Activated naive CD8-positive, alpha-beta T cell (primary cell): Measurements from ENCODE around the gene AOPEP.

ENCODE experiments used
- H3K27ac Mint-ChIP-seq: one replicate; pipeline ENCODE4 v1.8.0; 2021; ENCODE audit warnings: mixed read lengths
- H3K27me3 Mint-ChIP-seq: one replicate; pipeline ENCODE4 v1.8.0; 2021; ENCODE audit warnings: mixed read lengths
- H3K36me3 Mint-ChIP-seq: one replicate; pipeline ENCODE4 v1.8.0; 2021; ENCODE audit warnings: mixed read lengths
- H3K4me1 Mint-ChIP-seq: one replicate; pipeline ENCODE4 v1.8.0; 2021; ENCODE audit warnings: low read depth, mixed read lengths
- H3K4me3 Mint-ChIP-seq: one replicate; pipeline ENCODE4 v1.8.0; 2021; ENCODE audit warnings: mild to moderate bottlenecking, mixed read lengths
- H3K9me3 Mint-ChIP-seq: one replicate; pipeline ENCODE4 v1.8.0; 2021; ENCODE audit warnings: low read depth, mixed read lengths

AOPEP gene

DNA sequence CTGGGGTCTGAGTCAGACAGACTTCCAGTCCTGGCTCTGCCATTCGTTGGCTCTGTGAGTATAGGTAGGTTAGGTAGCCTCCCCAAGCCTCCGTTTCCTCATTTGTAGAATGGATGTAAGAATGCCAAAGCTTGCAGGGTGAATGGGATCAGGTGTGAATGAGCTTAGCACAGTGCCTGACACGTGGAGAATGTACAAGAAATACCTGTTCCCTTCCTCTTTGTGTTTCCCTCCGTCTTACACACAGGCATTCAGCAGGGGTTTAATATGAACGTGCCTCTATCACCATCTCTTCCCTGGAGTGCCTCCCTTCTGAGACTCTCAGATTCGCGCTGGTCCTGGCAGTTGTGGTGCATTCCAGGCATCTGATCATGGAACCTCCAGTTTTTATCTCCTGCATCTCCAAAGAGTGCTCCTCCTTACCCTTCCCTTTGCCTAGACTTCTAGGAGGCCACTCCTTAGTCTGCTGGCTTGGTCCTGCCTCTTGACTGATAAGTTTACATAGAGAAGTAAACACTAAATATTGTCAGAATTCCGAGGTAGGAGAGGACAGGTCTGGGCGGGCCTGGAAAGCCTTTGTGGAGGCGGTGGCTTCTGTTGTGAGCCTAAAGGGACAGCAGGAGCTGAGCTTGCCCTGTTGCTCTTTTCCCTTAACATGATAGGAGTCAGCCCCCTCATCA, 199.4 kb downstream of the AOPEP start:
- Mint-ChIP-seq H3K36me3 (peaks cover 5% of the 10 kb centered on the region), H3K27ac (no peak overlapping the region), H3K4me3 (no peak overlapping the region), H3K27me3 (no peaks in the 10 kb centered on the region), H3K4me1 (no peaks in the 10 kb centered on the region), H3K9me3 (no peaks in the 10 kb centered on the region)

DNA sequence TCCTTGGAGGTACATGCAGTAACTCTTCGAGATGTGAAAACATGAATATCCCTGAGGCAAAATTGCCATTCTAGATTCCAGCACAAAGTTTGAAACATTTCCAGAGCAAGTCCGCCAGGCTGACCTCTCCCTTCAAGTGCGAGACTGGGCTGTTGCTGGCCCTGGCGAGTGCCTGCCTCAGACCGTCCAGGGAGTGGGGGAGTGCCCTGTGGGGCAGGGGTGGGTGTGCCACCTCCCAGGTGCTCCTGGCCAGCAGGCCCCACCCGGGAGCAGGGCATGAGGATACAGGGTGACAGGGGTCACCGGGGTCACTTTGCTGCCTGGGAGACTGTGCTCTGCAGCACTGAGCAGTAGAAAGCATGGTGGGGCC, 199.9 kb downstream of the AOPEP start:
- Mint-ChIP-seq H3K4me1 (no peaks in the 10 kb centered on the region), H3K27me3 (no peaks in the 10 kb centered on the region), H3K27ac (no peak overlapping the region), H3K36me3 (peaks cover 3% of the 10 kb centered on the region), H3K9me3 (no peaks in the 10 kb centered on the region), H3K4me3 (no peak overlapping the region)

DNA sequence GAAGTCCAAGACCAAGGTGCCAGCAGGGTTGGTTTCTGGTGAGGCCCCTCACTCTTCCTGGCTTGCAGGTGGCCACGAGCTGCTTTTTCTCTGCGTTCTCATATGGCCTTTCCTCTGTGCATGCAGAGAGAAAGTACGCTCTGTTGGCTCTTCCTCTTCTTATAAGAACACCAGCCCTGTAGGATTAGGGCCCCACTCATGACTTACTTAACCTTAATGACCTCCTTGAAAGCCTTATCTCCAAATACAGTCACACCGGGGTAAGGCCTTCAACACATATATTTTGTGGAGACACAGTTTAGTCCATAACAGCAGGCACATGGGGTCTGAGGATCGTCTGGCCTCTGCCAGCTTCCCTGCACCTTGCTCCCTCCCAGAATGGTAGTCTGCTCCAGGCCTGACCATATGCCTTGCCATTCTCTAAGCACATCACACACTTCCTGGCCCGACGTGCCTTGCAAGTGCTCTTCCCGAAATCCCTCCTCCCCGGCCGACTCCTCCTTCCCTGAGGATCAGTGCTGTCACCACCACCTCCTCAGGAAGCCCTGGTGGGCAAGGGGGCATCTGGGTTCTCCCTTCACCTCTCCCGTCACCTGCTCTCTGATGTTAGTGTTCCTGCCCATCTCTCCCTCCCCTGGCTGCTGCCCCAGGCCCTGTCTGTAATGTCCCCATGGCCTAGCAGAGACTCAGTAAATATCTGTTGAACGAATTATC, 200.7 kb downstream of the AOPEP start:
- H3K27ac Mint-ChIP-seq, result no peak overlapping the region
- H3K4me3 Mint-ChIP-seq, result no peak overlapping the region
- no peaks in the 10 kb centered on the region for H3K27me3 Mint-ChIP-seq

DNA sequence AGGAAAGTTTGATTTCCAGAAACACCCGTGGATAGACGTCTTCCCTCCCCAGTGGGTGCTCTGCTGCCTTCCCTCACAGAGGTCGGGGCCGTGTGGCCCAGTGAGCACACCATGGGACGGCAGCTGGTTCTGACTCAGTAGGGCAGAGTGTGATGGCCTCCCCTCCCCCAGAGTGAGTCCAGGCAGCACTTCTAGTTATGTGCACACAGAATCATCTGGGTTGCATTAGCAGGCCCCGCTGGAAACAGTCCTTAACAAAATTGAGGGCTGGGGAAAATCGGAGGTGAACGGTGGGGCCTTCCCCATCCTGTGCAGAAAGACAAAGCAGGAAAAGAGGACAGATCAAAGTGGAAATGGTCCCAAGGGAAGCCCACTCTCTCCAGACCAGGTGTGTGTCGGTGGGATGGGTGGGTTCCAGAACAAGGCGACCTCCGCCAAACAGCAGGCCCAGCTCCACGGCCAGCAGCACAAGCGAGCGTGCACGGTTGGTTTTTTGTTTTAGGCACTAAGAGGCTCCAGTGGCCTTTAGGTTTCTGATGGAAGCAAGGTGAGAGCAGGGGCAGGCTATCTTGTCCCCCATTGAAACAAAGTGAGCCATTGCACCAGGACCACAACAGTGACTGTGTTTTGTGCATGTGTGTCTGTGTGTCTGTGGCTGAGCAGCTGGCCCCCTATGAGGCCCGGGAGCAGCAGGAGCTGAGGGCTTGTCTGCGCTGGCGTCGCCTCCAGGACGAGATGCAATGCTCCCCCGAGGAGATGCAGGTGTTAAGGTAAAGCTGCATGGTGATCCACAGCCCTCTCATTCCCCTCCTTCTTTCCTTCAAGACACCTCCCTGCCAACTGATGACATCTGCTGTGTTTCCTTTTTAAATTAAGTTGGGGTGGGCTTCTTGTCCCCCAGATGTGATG, 201.5 kb downstream of the AOPEP start:
- H3K36me3 Mint-ChIP-seq, result no peaks in the 10 kb centered on the region
- no peaks in the 10 kb centered on the region for H3K27me3 Mint-ChIP-seq
- H3K27ac Mint-ChIP-seq, result no peak overlapping the region
- H3K4me1 Mint-ChIP-seq, result no peaks in the 10 kb centered on the region
- no peak overlapping the region for H3K4me3 Mint-ChIP-seq
- H3K9me3 Mint-ChIP-seq, result no peaks in the 10 kb centered on the region

More for the DNA sequence above, 200.7 kb downstream of the AOPEP start:
- Mint-ChIP-seq H3K4me1 (no peaks in the 10 kb centered on the region), H3K9me3 (no peaks in the 10 kb centered on the region), H3K36me3 (peaks cover 3% of the 10 kb centered on the region)

DNA sequence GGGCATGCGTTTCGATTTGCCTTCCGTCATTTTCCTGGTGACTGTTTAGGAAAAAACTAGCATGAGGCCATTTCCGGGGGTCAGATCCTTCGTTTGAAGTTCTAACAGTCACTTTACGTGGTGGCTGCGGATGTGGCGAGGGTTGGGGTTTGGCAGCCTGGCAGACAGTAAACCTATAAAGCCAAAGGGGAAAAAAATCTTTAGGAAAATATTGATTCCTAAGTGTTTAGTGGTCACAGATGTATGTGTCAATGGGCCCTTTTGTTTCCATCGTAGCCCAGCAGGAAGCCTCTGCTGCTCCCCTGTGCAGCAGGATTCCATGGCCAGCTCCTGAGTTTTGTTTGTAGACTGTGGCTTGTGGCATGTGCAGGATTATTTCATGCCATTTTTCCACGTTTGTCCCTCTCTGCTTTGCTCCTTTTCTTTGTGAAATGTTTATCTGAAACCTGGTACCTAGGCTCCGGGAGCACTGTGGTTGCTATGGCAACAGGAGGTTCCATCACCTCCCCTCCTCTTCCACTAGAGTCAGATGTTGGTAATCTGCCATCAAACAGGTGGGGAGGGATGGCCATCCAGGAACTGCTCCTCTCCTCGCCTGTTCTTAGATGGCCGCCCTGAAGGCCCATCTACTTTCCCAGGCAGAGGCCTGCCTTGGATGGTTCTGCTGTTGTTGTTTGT, 202.3 kb downstream of the AOPEP start:
- H3K27ac Mint-ChIP-seq, result no peak overlapping the region
- no peak overlapping the region for H3K4me3 Mint-ChIP-seq
- no peaks in the 10 kb centered on the region for H3K36me3 Mint-ChIP-seq
- H3K4me1 Mint-ChIP-seq, result no peaks in the 10 kb centered on the region
- H3K27me3 Mint-ChIP-seq, result no peaks in the 10 kb centered on the region
- no peaks in the 10 kb centered on the region for H3K9me3 Mint-ChIP-seq

- H3K27me3 Mint-ChIP-seq, result no peaks in the 10 kb centered on the region
- H3K4me3 Mint-ChIP-seq, result no peak overlapping the region
- H3K27ac Mint-ChIP-seq, result no peak overlapping the region
- H3K9me3 Mint-ChIP-seq, result no peaks in the 10 kb centered on the region
- H3K36me3 Mint-ChIP-seq, result no peaks in the 10 kb centered on the region
- no peaks in the 10 kb centered on the region for H3K4me1 Mint-ChIP-seq
Observed at GRCh38 chr9:94929369-94929756, 202.9 kb downstream of the AOPEP start.

DNA sequence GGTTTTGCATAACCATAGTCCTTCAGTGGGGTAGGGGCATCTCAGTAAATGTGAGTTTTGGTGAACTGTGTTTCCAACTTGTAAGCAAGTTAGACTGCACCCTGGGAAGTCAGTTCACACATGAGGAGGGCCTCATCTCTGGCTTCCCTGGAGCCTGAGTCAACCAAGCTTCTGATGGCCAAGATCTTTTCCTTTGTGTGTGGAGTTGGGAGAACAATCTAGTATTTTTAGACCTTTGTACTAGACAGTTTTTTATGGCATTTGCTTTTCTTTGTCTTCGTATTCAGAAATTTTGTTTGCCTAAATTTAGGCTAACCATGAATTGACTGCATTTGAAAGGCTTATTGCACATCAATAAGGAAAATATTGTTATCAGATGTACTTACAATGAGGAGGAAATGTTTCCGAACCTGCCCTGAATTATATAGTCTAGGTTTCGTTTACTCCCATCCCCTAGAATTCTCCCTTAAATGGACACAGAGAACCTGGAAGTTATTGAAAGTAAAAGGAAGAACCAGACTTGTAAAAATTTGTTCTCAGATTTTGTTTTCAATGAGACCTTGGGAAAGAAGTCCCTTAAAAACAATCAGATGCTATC, 204.6 kb downstream of the AOPEP start:
- Mint-ChIP-seq H3K9me3 (no peaks in the 10 kb centered on the region), H3K27ac (no peak overlapping the region), H3K4me3 (no peak overlapping the region), H3K36me3 (peaks cover 2% of the 10 kb centered on the region), H3K27me3 (no peaks in the 10 kb centered on the region), H3K4me1 (no peaks in the 10 kb centered on the region)

DNA sequence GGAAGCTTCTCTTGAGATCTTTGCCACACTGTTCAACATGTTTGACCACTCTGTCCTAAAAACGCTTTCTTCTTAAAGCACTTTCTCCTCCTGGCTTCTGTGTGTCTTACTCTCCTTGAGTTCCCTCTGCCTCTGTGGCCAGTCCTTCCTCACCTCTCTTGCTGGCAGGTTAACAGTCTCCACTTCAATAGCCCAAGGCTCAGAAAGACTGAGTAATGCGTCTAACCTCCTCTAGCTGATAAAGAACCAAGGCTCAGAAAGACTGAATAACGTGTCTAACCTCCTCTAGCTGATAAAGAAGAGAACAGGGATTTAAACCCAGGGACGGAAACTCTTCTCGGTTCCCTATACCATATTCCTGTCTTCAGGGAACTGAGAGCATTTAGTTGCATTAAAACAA, 205.2 kb downstream of the AOPEP start:
- Mint-ChIP-seq H3K27ac (no peak overlapping the region), H3K4me3 (no peak overlapping the region), H3K4me1 (no peaks in the 10 kb centered on the region), H3K27me3 (no peaks in the 10 kb centered on the region), H3K36me3 (peaks cover 2% of the 10 kb centered on the region), H3K9me3 (no peaks in the 10 kb centered on the region)

DNA sequence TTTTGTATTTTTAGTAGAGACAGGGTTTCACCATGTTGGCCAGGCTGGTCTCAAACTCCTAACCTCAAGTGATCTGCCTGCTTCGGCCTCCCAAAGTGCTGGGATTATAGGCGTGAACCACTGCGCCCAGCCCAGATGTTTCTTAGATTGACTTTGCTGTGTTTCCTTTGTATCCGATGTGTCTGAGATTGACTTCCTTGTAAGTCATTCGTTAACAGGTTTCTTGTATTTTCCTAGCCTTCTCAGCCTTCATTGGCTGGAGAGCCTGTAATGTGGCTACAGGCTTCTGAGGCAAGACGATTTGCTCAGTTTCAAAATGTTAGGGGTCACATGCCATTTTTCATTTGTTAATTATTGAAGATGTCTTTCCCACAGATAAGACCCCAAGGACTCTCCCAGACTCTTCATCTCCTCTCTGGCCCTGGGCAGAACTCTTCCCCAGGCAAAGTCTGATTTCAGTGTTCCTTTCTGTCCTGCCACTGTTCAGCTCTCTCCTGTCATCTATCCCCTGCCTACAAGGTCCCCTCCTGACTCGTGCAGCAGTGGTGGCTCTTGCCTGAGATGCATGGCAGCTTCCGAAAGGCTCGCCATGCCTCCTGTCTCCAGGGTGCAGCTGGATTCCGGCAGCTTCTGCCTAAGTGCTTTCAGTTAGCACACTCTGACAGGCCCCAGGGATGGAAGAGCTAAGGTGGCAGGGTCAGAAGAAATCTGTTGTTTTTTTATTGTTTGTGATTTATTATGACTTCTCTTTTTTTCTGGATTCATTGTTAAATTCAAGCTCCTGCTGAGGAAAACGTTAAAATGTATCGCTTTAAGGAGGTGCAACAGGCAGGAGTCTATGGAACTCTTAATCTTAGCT, 206.4 kb downstream of the AOPEP start:
- Mint-ChIP-seq H3K4me3 (no peak overlapping the region), H3K36me3 (peaks cover 5% of the 10 kb centered on the region), H3K27me3 (no peaks in the 10 kb centered on the region), H3K9me3 (no peaks in the 10 kb centered on the region), H3K4me1 (no peaks in the 10 kb centered on the region), H3K27ac (no peak overlapping the region)

- Mint-ChIP-seq H3K36me3 (peaks cover 8% of the 10 kb centered on the region), H3K27me3 (no peaks in the 10 kb centered on the region), H3K4me1 (no peaks in the 10 kb centered on the region), H3K27ac (no peak overlapping the region), H3K9me3 (no peaks in the 10 kb centered on the region), H3K4me3 (no peak overlapping the region)
Observed at GRCh38 chr9:94933511-94933828, 207.0 kb downstream of the AOPEP start.

GRCh38 chr9:94934816-94935328, 208.4 kb downstream of the AOPEP start:
- peaks cover 10% of the 10 kb centered on the region for H3K36me3 Mint-ChIP-seq
- no peaks in the 10 kb centered on the region for H3K9me3 Mint-ChIP-seq
- H3K27ac Mint-ChIP-seq, result no peak overlapping the region
- H3K4me1 Mint-ChIP-seq, result no peaks in the 10 kb centered on the region
- no peak overlapping the region for H3K4me3 Mint-ChIP-seq
- no peaks in the 10 kb centered on the region for H3K27me3 Mint-ChIP-seq

- Mint-ChIP-seq H3K27me3 (no peaks in the 10 kb centered on the region), H3K36me3 (peaks cover 10% of the 10 kb centered on the region), H3K4me1 (no peaks in the 10 kb centered on the region), H3K4me3 (no peak overlapping the region), H3K9me3 (no peaks in the 10 kb centered on the region), H3K27ac (no peak overlapping the region)
Observed at GRCh38 chr9:94935396-94935795, 208.9 kb downstream of the AOPEP start.

- no peak overlapping the region for H3K4me3 Mint-ChIP-seq
- no peaks in the 10 kb centered on the region for H3K4me1 Mint-ChIP-seq
- H3K9me3 Mint-ChIP-seq, result no peaks in the 10 kb centered on the region
- peaks cover 10% of the 10 kb centered on the region for H3K36me3 Mint-ChIP-seq
- H3K27ac Mint-ChIP-seq, result no peak overlapping the region
- H3K27me3 Mint-ChIP-seq, result no peaks in the 10 kb centered on the region
Observed at GRCh38 chr9:94936419-94936818, 209.9 kb downstream of the AOPEP start.
